Lung microvascular endothelial cell (primary cell): ENCODE data around the gene FAM200B. TPM values are rescaled to one million over a fixed set of nuclear protein-coding genes. Genes with fewer than 3 reads are reported as not detected.

Experiments used
- DNase-seq, 2 donors: peaks; one replicate each; pipeline versions ENCODE4 v3.0.0 to v3.0.0-alpha.2; 2010; ENCODE audit warnings: low read depth in 2 of 2
- total RNA-seq: library from RNA; depleted of rRNA; stranded (reverse); fragments of >200 nt; gene quantifications from 2 replicates; pipeline ENCODE4 v1.2.1, GENCODE V29; 2014

Gene FAM200B
- total RNA-seq, 1 donor from 2014 or later, result 28.4 TPM

DNA sequence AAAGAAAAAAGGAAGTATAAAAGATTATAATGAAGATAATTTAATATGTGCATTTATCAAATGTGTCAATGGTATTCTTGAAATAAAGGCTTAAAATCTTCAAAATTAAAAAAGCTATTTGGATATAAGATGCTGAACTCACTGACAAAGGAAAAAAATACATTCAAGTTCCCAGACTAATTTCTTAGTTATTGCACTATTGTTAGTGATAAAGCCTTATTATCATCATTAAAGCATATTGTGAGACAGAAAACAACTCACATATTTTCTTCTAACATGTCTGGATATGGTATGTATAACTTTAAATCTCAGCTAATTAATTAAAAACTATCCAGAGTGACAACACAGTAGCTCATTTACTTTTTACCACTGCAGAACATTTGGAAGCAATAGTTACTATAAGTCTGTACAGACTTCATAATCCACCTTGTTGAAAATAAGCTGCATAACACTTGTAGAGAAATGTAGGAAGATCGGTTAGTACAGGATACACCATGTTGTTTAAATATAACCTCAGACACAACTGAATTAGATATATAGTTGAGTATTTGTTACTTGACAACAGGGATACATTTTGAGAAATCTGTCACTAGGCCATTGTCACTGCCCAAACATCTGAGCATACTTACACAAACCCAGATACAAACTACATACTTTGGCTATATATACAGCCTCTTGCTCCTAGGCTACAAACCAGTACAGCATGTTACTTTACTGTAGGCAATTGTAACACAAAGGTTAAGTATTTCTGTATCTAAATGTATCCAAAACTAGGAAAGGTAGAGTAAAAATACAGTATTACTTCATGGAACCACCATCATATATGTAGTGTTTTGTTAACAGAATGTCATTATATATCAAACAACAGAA, 12.8 kb upstream of the FAM200B start:
- no peak for DNase-seq

DNA sequence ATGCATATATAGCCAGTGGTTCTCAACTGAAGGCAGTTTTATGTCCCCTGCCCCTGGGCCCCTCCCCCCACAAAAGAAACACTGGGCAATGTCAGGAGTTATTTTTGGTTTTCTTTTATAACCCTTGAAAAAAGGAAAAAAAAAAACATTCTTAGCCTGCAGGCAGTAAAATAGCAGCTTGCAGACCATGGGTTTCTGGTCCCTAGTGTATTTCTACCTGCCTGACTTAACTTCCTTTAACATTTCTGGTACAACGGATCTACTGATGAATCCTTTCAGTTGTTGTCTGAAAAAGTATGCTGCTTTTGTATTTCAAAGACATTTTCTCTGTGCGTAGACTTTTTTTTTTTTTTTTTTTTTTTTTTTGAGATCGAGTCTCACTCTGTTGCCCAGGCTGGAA, 11.1 kb upstream of the FAM200B start:
- DNase-seq, result no peak

DNA sequence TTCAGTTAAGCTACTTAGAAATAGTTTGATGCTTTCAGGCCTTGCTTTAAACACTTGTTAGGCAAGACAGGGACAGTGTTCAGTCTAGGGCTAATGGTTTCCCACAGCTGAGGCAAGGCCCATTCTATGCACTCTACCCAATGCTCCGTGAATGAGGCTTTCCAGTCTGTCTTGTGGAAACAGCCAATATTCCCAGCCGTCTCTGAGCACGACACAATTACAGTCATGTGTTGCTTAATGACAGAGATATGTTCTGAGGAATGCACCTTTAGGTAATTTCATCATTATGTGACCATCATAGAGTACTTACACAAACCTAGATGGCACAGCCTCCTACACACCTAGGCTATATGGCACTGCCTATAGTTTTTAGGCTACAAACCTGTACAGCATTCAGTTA, 9.5 kb upstream of the FAM200B start:
- DNase-seq, result no peak

DNA sequence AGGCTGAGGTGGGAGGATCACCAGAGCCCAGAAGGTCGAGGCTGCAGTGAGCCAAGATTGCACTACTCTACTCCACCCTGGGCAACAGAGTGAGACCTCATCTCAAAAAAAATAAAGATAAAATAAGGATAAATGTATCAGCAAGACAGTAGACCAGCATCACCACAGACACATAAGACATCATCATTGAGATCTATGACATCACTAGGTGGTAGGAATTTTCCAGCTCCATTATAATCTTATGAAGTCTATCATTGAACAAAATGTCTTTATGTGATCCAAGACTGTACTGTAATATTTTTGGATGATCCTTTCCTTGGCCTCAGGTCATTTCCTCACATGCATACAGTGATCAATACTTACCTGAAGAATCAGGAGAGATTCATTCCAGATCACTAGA, 8.3 kb upstream of the FAM200B start:
- DNase-seq, result no peak

DNA sequence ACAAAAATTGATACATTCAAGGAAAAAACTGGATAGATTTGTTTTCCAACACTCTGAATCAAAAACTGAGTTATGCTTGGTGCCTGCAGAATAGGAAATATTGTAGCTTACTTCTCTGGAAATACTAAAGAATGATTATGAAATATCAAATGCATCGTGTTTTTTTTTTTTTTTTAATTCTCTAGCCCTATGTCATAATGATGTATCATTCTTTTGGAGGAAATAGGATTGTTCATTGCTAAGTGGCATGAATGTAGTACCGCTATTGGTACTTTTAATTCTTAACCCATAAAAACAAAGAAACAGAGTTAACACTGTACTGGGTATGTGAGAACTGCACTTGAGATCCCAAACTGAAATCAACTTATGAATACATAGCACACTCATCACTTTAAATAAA, 7.6 kb upstream of the FAM200B start:
- no peak for DNase-seq

DNA sequence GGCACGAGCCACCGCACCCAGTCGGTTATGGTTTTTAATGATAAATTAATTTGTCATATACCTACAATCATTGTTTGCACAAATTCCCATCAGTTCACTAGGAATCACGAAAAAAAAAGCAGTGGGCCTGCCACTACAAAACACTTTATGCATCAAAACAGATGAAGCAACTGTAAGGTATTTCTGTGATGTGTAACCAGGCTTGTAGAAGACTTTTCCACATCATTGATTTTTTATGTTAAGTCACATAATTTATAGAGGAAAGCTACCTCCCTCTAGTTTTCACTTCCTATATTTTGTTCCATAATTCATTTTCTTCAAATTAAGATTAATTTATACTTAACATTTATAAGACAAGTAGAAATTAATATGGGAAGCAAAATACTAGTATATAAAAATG, 6.7 kb upstream of the FAM200B start:
- DNase-seq, result no peak

DNA sequence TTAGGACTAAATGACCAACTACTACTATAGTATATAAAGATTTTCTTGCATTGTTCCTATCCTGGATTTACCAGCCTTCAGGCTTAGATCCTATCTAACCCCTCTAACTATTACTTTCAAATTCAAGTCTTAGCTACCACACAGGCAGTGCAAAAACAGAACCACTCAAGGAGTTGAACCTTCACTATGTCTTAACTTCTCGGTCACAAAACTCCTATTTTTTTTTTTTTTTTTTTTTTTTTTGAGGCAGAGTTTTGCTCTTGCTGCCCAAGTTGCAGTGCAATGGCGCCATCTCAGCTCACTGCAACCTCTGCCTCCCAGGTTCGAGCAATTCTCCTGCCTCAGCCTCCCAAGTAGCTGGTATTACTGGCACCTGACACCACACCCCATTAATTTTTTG, 6.3 kb upstream of the FAM200B start:
- DNase-seq, result no peak

DNA sequence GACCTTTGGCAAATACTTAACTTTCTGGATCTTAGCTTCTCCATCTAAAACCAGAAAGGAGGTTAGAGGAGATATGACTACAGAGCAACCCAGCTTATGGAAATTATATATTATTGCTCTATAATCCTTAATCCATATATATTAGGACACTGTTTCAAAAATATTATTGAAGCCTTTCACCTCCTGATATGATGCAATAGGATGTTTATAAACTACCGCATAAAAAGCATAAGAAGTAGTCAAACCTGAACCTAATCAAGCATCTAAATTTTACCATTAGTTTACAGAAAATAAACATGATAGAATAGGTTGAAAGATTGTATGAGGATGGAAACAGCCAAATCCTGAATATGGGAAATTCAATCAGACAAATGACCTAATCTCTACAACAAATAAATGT, 5.6 kb upstream of the FAM200B start:
- DNase-seq, result no peak

DNA sequence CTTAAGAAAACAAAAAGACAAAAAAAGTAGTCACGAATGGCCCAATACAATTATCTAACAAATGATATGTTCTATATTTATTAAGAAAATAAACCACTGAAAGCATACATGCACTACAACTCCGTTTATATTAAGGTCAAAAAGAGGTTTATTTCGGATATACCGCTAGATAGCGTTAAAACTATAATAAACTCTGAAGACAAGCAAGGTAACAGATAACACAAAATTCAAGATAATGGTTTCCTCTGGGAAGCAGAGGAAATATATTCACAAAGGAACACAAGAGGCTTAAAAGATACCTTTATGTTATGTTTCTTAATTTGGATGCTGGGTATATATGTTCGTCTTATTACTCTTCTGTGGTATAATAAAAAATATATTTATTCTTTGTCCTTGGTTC, 4.7 kb upstream of the FAM200B start:
- DNase-seq, result no peak

DNA sequence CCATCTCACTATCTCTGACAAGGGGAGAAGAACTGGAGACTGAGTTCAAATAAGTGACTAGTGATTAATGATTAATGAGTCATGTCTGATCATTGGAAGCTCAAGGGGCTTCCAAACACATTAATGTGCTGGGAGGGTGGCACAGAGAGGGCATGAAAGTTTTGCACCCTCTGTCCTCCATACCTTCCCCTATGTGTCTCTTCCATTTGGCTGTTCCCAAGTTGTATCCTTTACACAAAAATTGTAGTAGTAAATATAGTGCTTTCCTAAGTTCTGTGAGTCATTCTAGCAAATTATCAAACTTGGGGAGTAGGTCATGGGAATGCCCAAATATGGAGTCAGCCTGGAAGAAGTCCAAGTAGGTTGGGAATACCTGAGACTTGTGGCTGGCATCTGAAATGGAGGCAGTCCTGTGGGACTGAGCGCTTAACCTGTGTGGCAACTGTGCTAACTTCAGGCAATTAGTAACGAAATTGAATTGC, 4.1 kb upstream of the FAM200B start:
- peak; percentile 33 for DNase-seq

DNA sequence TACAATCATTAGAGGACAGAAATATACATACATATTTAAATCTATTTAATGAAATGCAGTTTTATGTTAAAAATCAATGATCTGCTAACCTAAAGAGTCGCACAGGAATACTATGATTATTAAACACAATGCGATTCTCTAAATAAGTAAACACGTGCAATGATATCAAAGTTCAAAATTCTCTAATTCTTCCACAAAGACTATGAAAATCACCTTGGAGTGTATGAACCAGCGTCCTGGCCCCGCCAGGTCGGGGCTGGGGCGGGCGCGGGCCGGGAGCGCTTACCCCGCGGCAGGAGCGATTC, 608 bp upstream of the FAM200B start:
- DNase-seq, result no peak

DNA sequence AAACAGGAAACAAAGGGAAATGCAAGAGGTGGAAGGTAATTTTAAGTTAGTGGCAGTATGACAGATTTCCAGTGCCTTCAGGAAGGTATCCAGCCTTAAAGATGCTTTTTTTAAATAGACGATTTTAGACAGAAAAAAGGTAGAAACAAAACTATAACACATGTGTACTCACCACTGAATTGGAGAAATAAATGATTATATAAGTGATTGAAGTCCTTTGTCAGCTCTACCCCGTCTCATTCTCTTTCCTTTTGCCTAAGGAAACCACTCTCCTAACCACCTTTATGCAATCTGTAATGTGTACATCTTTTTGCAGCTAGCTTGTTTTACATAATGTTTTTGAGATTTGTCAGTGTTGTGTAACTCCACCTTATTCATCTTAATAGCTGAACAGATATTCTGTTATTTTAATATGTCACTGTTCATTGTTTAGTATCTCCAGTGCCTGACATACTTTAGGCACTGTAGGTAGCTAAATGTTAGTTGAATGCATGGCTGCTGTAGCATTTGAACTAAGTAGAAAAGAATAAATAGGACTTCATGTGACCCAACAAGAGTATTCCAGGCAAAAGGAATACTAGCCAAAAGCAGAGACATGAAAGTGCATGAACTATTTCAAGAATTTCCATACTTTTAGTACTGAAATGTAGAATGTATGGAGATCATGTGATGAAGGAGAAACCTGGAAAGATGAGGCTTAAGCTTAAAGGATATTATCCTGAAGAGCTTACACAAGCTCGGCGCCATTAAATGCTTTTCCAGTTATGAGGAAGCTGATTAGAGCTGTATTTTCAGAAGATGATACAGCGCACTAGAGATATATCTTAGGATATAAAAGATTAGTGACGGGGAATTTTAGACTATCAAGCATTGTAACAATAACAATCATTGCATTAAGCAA, 865 bp downstream of the FAM200B start:
- DNase-seq, result peak; percentile 14 to 39

DNA sequence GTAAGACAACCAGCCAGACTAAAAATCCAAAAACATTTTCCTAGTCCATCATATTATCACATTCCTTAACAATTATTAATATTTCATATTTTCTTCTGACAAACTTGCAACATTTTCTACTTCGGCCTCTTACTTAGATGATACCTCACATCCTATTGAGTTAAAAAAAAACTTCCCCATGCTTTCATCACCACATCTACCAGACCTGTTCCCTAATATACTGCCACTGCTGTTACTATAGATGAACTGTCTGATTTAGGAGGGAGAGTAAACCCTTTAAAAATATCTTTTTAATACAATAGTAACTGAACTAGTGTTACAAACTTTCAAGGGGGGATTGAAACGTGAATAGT, 1.5 kb downstream of the FAM200B start:
- DNase-seq, result peak; percentile 18 to 48

DNA sequence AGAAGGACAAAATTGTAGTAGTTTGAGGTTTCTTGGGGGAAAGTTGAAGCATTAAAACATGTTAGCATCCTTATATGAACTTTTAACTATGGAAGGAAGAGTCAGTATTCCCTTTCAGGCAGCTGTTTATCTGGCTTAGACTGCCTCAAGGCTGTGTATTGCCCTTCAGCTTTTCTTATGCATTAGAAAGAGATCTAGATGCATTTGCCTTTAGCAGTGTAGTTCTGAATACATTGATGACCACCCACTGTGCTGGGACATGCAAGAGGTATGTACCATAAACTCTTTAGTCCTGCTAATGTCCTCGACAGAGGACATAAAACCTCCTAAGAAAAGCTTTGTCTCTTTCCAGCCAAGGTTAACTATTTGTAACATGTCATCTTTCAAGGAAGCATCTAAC, 2.9 kb downstream of the FAM200B start:
- no peak for DNase-seq

DNA sequence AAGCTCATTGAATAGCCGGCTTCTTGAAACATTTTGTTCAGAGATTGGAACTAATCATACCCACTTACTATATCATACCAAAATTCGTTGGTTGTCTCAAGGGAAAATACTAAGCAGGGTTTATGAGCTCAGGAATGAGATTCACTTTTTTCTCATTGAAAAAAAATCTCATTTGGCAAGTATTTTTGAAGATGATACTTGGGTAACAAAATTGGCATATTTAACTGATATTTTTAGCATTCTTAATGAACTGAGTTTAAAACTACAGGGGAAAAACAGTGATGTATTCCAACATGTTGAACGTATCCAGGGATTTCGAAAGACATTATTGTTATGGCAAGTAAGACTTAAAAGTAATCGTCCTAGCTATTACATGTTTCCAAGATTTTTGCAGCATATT, 6.4 kb downstream of the FAM200B start:
- no peak for DNase-seq

DNA sequence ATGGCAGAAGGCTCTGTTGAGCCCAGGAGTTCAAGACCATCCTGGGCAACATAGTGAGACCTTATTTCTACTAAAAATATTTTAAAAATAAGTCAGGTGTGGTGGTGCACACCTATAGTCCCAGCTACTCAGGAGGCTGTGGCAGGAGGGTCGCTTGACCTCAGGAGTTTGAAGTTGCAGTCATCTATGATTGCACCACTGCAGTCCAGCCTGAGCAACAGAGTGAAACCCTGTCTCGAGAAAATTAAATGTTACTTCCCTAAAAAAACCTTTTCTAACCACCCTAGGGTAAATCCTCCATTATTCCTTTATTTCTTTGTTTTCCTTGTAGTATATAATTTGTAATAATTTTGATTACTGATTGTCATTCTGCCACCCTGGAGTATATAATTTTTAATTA, 7.9 kb downstream of the FAM200B start:
- no peak for DNase-seq

DNA sequence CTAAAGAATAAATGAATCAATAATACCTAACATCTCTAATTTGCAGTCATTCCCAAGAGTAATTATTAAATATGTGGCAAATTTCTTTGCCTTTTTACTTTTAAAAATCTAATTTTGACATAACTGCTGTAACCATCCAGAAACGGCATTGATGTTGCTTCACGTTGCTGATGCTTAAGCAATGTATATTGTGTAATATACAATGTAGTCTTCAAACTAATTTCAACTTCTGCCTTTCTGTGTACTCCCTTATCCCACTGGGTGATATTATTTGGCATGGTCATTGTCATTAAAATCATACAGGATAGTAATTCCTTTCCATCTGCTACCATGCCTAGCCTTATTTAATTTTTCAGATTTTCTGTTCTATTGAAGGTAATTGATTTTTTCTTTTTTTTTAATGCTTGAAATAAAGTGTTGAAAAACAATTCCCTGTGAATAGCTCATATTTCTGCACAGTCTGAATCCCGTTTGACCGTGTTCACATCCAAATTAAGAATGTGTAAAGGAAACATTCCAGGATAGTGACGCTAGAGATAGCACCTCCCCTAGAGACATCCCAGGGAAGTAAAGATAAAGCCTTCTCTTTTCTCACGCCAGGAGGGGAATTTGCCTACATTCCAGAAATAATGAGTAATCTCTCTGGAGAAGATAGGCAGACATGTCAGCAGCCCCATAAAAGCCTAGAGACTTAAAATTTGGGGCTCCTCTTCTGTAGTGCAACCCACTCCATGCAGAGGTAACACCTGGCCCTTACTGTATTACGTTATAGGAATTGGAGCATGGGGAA, 8.6 kb downstream of the FAM200B start:
- DNase-seq, result peak; percentile 93 to 94

DNA sequence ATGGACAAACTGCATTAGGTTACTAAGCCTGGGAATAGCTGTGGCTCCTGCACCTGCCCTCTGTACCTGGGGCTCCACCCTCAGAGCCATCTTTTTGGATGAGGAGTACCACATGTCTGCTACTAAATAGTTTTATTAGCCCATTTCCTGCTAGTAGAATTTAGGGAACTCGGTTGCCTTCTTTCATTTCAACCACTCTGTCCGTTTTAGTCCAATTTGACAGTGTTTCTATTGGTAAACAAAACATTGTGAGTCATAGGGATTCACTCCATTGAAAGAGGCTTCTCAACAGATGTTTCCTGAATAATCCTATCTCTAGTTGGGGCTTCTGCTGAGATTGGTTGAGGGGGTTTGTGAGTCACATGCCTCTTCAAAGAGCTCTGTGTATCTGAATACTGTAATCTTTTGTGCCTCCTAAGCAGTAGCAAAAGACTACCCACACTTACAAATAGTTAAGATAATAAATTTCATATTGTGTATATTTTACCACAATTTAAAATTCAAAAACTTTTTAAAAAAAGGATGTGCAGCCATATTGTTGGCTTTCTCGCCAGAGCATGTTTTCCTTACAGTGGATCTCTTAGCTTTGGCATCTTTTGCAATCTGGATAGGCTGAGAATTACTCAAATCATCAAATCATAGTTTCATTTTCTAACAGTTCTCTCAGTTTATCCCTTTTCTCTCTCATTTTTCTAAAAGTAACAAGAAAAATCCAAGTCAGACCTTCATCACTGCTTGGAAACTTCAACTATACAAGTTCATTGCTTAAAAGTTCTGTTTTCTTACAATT, 9.9 kb downstream of the FAM200B start:
- DNase-seq, result peak; percentile 84 to 88

DNA sequence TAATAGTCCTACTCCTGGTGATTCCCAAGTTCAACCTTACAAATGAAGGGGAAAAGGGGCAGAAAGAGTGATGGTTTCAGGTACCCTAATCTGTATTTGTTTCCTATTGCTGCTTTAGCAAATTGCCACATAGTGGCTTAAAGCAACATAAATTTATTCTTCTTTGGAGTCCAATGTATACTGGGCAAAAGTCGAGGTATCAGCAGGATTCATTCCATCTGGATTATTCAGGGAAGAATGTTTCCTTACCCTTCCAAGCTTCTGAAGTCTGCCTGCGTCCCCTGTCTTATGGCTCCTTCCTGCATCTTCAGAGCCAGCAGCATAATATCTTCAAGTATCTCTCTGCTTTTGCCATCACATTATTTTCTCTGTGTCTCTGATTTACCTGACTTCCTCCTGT, 11.0 kb downstream of the FAM200B start:
- no peak for DNase-seq

DNA sequence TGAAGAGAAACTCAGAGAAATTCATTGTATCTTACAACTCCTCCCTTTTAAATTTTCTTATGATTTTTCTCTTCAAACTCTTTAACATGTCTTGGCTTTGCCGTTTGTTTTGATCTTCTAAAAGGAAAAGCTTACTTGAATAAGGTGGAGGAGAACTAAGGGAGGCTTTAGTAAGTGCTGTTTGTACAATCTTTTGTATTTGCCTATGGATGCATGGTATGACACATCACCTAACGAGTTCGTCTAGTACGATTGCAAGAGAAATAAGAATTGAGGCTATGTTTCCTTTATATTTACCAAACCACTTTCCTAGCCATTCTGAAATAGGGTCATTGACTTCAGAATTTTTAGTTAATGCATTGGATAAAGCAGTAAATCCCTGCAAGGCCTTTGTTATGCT, 12.8 kb downstream of the FAM200B start:
- no peak for DNase-seq

DNA sequence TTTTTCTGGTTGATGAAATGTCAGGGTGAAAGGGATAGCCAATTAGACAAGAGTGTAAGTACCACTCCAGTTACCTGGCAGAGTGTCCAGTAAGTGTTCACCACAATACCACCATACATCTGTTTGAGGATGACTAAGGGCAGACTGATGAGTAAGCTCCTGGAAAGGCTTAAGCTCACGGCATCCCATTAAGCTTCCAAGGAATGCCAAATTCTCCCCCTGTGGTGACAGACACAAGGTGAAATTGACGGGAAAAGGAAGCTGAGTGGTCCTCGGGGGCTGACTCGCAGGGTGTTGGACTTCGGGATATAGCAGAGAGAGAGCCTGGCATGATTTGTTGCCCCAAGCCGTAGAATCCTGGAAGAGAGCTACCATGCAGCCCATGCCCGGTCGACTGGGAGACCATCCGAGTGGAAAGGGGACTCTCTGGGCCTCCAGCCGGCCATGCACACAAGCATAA, 13.6 kb downstream of the FAM200B start:
- DNase-seq, result peak in 1 of 2 donors; percentile 87
